GM12864 (cell line): Measurements from ENCODE around the gene MRC2.

ENCODE experiments used
- DNase-seq: peaks from one replicate; pipeline ENCODE4 v3.0.0-alpha.2; 2011; ENCODE audit warnings: low read depth
- H3K4me3 ChIP-seq: 2 replicates; pipeline ENCODE4 v1.5.1; 2011; ENCODE audit warnings: mild to moderate bottlenecking, low read depth, low read length, control low read depth
- TF ChIP-seq, protein P1 (sequence below): IDR thresholded peaks from 2 replicates; pipeline ENCODE4 v1.5.1; 2011; ENCODE audit warnings: low read depth, mild to moderate bottlenecking, moderate library complexity, low read length, control low read depth, inconsistent platforms; ENCODE audit errors: missing control alignments

MRC2 gene

DNA sequence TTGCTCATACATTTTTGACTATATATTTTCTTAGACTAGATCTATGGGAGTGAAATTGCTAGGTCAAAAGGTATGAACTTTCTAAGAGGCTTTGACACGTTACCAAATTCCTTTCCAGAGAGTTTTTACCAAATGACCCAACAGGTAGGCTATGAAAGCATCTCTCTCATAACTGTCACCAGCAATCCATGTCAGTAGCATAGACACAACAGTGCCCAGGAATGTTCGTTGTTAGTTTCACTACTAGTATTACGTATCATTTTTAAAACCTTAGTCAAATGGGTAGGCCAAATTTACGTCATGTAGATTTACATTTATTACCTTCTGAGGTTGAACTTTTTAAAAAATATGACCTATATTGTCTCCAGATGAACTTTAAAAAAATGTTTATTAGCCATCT, 113.8 kb downstream of the MRC2 start:
- H3K4me3 ChIP-seq, result no peak overlapping the region
- DNase-seq, result peak; percentile 30
- TF ChIP-seq, protein P1, sequence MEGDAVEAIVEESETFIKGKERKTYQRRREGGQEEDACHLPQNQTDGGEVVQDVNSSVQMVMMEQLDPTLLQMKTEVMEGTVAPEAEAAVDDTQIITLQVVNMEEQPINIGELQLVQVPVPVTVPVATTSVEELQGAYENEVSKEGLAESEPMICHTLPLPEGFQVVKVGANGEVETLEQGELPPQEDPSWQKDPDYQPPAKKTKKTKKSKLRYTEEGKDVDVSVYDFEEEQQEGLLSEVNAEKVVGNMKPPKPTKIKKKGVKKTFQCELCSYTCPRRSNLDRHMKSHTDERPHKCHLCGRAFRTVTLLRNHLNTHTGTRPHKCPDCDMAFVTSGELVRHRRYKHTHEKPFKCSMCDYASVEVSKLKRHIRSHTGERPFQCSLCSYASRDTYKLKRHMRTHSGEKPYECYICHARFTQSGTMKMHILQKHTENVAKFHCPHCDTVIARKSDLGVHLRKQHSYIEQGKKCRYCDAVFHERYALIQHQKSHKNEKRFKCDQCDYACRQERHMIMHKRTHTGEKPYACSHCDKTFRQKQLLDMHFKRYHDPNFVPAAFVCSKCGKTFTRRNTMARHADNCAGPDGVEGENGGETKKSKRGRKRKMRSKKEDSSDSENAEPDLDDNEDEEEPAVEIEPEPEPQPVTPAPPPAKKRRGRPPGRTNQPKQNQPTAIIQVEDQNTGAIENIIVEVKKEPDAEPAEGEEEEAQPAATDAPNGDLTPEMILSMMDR, result no peak
